MCF 10A (cell line): ENCODE results near the gene SFTPD. TPM values are rescaled to one million over a fixed set of nuclear protein-coding genes. Genes with fewer than 3 reads are reported as not detected.
"Not testable (repeated sequence)": the region's sequence is repeated elsewhere in the genome, so short reads cannot be mapped to it uniquely, and the experiment has no call there.

Experiments used
- BruUV-seq: library from RNA; stranded (reverse); fragments of 400-500 nt; replicated peaks from 2 replicates; lab custom pipeline; 2021; lab: Mats Ljungman, UMichigan
- CTCF ChIA-PET: fragments of 300-600 bp; sonication (Branson Sonifier 250); formaldehyde crosslinking; extraction: SDS; loops from one replicate; lab custom pipeline; 2021; ENCODE audit warnings: antibody characterized with exemption, inconsistent platforms; lab: Yijun Ruan, JAX
- POLR2A ChIA-PET: fragments of 300-600, 350-650 bp; sonication (Branson Sonifier 250); formaldehyde crosslinking; extraction: SDS; loops from one replicate; lab custom pipeline; 2020; ENCODE audit warnings: antibody characterized with exemption, inconsistent platforms; lab: Yijun Ruan, JAX
- DNase-seq: peaks from one replicate; pipeline ENCODE4 v3.0.0-alpha.2; 2018; ENCODE audit not compliant: unreplicated experiment
- H3K27ac Mint-ChIP-seq: one replicate; pipeline ENCODE4 v1.8.0; 2022; ENCODE audit warnings: mild to moderate bottlenecking, low read depth, mixed read lengths; ENCODE audit not compliant: unreplicated experiment
- H3K27me3 Mint-ChIP-seq: one replicate; pipeline ENCODE4 v1.8.0; 2022; ENCODE audit warnings: mixed read lengths; ENCODE audit not compliant: insufficient read depth, unreplicated experiment
- H3K36me3 Mint-ChIP-seq: one replicate; pipeline ENCODE4 v1.8.0; 2022; ENCODE audit warnings: mild to moderate bottlenecking, moderate library complexity, mixed read lengths; ENCODE audit not compliant: insufficient read depth, unreplicated experiment
- H3K4me1 Mint-ChIP-seq: one replicate; pipeline ENCODE4 v1.8.0; 2022; ENCODE audit warnings: mixed read lengths; ENCODE audit not compliant: insufficient read depth, unreplicated experiment
- H3K4me3 Mint-ChIP-seq: one replicate; pipeline ENCODE4 v1.8.0; 2022; ENCODE audit warnings: mild to moderate bottlenecking, moderate library complexity, mixed read lengths; ENCODE audit not compliant: unreplicated experiment
- H3K9me3 Mint-ChIP-seq: one replicate; pipeline ENCODE4 v1.8.0; 2022; ENCODE audit warnings: mixed read lengths; ENCODE audit not compliant: unreplicated experiment
- CTCF ChIP-seq: fragments of 200-600 bp; IDR thresholded peaks from one replicate; pipeline ENCODE4 v1.8.0; 2022; ENCODE audit warnings: antibody characterized with exemption, mild to moderate bottlenecking; ENCODE audit not compliant: unreplicated experiment
- intact Hi-C: fragments of 100-400 bp; cut with micrococcal nuclease; formaldehyde crosslinking; loops from 2 replicates; pipeline ENCODE4 v1.14.1; 2022
- total RNA-seq: library from RNA; stranded (reverse); gene quantifications from 2 replicates; pipeline ENCODE4 v1.2.3, GENCODE V29; 2022

Gene SFTPD
- total RNA-seq, 1 experiment from 2014 or later, result 0.23 TPM

DNA sequence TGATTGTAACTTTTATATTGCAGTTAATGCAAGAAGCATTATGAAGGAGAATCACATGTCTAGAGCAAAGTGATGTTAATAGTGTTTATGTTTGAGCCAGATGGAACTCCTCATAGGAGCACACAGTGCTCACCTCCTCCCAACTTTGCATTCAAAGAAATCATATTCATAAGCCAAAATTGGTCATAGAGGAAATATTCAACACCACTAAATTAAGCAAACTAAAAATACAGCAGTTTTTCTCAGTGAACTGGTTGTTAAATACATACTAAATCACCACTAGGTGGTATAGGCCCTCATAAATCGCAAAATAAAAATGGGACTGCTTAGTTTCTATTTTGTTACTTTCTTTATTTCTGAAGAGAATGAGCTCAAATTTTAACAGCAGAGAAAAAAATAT lies 34.4 kb downstream of the SFTPD start:
- CTCF ChIA-PET, result interaction anchor here (0.7 to 2.4 kb wide), 6 partner anchors 9 to 133 kb away, joined by 3 to 14 read pairs (median 6); no protein-coding TSS in a partner anchor
- not testable (repeated sequence) for BruUV-seq

DNA sequence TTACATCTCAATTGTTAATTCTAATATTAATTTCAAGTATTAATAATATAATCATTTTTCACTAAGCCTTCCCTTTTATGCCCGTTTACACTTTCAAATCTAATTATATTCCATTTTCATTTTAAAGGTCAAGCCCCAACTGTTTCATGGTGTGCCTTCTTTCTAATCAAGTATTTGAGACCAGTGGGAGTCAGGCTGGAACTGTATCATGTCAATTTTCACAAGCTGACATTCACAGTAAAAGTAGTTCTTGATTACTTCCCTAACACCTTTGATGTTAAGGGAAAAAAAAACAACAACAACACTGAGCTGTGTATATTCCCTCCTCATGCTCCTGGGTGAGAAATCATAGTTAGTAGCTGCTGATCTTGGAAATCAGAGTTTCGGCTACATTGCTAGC lies 38.1 kb downstream of the SFTPD start:
- no peak for TF ChIP-seq CTCF

More for the DNA sequence above, 34.4 kb downstream of the SFTPD start:
- H3K27ac Mint-ChIP-seq, H3K36me3 Mint-ChIP-seq, DNase-seq, H3K4me3 Mint-ChIP-seq, H3K4me1 Mint-ChIP-seq, intact Hi-C loops, H3K9me3 Mint-ChIP-seq: not testable (repeated sequence)
- H3K27me3 Mint-ChIP-seq, result peaks cover 74% of the 10 kb centered on the region
- POLR2A ChIA-PET, result interaction anchor here (0.7 kb wide), 1 partner anchor 41 kb away, joined by 3 read pairs; no protein-coding TSS in a partner anchor

GRCh38 chr10:79910344-79910743 lies 38.6 kb downstream of the SFTPD start:
- intact Hi-C loops, result no loop called here
- Mint-ChIP-seq H3K9me3 (no peaks in the 10 kb centered on the region), H3K4me1 (no peaks in the 10 kb centered on the region), H3K36me3 (no peaks in the 10 kb centered on the region), H3K27ac (no peak overlapping the region), H3K4me3 (no peak overlapping the region), H3K27me3 (peaks cover 91% of the 10 kb centered on the region)
- DNase-seq, result no peak
- BruUV-seq, result no TSS peak
- ChIA-PET POLR2A (interaction anchor here (0.7 kb wide), 1 partner anchor 67 kb away, joined by 3 read pairs; no protein-coding TSS in a partner anchor), CTCF (interaction anchor here (0.9 kb wide), 1 partner anchor 137 kb away, joined by 3 read pairs; no protein-coding TSS in a partner anchor)
- TF ChIP-seq CTCF, result no peak

More for the DNA sequence above, 38.1 kb downstream of the SFTPD start:
- no peaks in the 10 kb centered on the region for H3K36me3 Mint-ChIP-seq
- intact Hi-C loops, result no loop called here
- no peaks in the 10 kb centered on the region for H3K4me1 Mint-ChIP-seq
- no peak overlapping the region for H3K4me3 Mint-ChIP-seq
- no peaks in the 10 kb centered on the region for H3K9me3 Mint-ChIP-seq
- ChIA-PET POLR2A (interaction anchor here (0.7 kb wide), 2 partner anchors 66 to 133 kb away, joined by 3 to 4 read pairs; no protein-coding TSS in a partner anchor), CTCF (interaction anchor here (0.6 to 0.9 kb wide), 3 partner anchors 9 to 173 kb away, joined by 3 read pairs; no protein-coding TSS in a partner anchor)
- H3K27ac Mint-ChIP-seq, result no peak overlapping the region
- BruUV-seq, result no TSS peak
- H3K27me3 Mint-ChIP-seq, result peaks cover 91% of the 10 kb centered on the region
- no peak for DNase-seq

- no TSS peak for BruUV-seq
- peaks cover 93% of the 10 kb centered on the region for H3K27me3 Mint-ChIP-seq
- CTCF ChIA-PET, result no interaction called here
Measured at GRCh38 chr10:79905322-79906314, 43.3 kb downstream of the SFTPD start.

More at GRCh38 chr10:79905322-79906314, 43.3 kb downstream of the SFTPD start:
- no peak for TF ChIP-seq CTCF
- POLR2A ChIA-PET, result interaction anchor here (0.6 kb wide), 1 partner anchor 250 kb away, joined by 3 read pairs; no protein-coding TSS in a partner anchor
- no peaks in the 10 kb centered on the region for H3K9me3 Mint-ChIP-seq
- H3K4me1 Mint-ChIP-seq, result no peaks in the 10 kb centered on the region
- no peaks in the 10 kb centered on the region for H3K36me3 Mint-ChIP-seq
- H3K4me3 Mint-ChIP-seq, result peak overlapping the region; percentile 49
- DNase-seq, result peak; percentile 13
- intact Hi-C loops, result no loop called here
- no peak overlapping the region for H3K27ac Mint-ChIP-seq
